ENCODE data around the gene F2RL1. TPM values are rescaled to one million over a fixed set of nuclear protein-coding genes. Genes with fewer than 3 reads are reported as not detected.

The F2RL1 gene
- total RNA-seq, 4 donors from 2014 or later, result 0.19 to 3.6 (median 0.35) TPM

- TF ChIP-seq CTCF (IDR thresholded peaks at IDR 0.05; ENCODE audit: low read depth), result no peak
Observed at GRCh38 chr5:76849419-76850291, 30.8 kb downstream of the F2RL1 start, which contains the start of gene S100Z. Gene S100Z, plus strand, starts transcription at chr5:76850014. Its CDS starts 25,346 bp downstream, at chr5:76875360.

GRCh38 chr5:76850543-76851145 is 31.8 kb downstream of the F2RL1 start:
- TF ChIP-seq CTCF (IDR thresholded peaks at IDR 0.05; ENCODE audit: low read depth), result no peak

- no peak for TF ChIP-seq CTCF (IDR thresholded peaks at IDR 0.05; ENCODE audit: low read depth)
Observed at GRCh38 chr5:76851728-76852369, 33.0 kb downstream of the F2RL1 start.

GRCh38 chr5:76852772-76853171 is 33.9 kb downstream of the F2RL1 start:
- TF ChIP-seq CTCF (IDR thresholded peaks at IDR 0.05; ENCODE audit: low read depth), result no peak

GRCh38 chr5:76854644-76855043 is 35.8 kb downstream of the F2RL1 start:
- TF ChIP-seq CTCF (IDR thresholded peaks at IDR 0.05; ENCODE audit: low read depth), result no peak

GRCh38 chr5:76855961-76856360 is 37.1 kb downstream of the F2RL1 start:
- no peak for TF ChIP-seq CTCF (IDR thresholded peaks at IDR 0.05; ENCODE audit: low read depth)
